DMS79 (cell line): ENCODE measurements around the gene AOAH.

Source experiments
- DNase-seq: peaks from one replicate; lab custom pipeline; 2025; lab: John Stamatoyannopoulos, UW

Gene AOAH

DNA sequence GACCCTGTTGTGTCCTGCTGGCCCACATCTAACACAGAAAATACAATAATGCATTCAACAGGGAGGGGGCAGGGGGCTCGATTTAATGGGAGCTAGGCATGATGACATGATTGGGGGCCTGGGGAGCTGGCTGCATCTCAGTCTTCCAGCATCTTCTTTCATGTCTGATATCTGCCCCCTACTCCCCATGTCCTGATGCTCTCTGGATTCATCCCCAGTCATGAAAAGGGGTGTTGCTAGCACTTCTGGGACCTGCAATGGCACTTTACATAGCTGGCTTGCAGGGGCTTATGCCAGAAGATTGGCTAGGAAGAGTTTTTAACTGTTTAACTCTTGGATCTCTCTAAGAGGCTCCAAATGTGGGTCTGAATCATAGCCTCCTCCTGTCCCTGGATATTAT is 94.9 kb downstream of the AOAH start:
- no peak for DNase-seq

DNA sequence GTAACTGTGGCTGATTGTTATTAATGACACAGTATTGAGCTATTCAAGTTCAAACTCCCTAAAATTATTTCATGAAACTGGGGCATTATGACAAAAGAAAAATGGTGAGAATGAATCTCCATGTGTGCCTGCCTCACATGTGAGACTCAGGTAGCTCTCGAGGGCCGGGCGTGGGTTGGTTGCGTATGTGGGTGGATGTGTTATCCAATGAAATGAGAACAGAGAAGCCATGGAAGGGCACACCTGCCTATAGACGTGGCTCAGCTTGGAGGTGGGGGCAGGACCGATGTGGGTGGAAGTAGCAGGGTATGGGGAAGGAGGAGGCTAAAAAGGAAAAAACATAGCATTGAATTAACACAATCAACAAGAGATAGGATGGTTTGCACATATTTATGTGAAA is 96.5 kb downstream of the AOAH start:
- DNase-seq = no peak

DNA sequence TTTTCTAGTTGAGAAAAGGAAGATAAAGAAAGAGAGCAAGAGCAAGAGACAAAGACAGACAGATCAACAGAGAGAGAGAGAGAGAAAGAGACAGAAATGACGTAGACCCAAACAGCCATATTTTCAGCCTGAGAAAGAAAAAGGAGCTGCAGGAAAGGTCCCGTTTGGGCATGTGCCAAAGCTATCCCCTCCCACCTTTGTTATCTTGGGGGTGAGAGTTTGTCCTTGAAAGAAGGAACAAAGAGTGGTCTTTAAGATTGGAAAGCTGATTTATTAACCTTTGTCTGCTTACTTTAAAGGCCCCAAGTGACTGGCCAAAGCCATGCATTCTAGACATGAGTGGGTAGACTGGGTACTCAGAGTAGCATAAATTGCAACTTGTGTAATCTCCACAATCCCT is 98.2 kb downstream of the AOAH start:
- no peak for DNase-seq

DNA sequence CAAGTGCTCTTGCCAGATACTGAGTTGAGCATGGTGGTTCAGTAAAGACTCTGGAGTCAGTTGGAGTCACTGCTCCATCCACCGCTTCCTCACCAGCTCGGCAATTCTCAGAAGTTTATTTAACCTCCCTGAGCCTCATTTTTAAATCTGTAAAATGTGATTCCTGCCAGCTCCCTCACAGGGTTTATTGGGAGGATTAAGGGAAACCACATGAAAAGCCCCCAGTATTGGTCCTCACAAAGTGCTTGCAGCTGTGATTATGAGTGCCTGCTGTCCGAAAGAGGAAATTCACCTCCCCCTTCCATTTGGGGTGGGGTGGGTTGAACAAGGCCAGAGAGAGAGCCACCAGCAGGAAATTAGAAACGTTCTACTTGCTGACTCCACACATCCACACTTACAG is 99.0 kb downstream of the AOAH start:
- DNase-seq = no peak

DNA sequence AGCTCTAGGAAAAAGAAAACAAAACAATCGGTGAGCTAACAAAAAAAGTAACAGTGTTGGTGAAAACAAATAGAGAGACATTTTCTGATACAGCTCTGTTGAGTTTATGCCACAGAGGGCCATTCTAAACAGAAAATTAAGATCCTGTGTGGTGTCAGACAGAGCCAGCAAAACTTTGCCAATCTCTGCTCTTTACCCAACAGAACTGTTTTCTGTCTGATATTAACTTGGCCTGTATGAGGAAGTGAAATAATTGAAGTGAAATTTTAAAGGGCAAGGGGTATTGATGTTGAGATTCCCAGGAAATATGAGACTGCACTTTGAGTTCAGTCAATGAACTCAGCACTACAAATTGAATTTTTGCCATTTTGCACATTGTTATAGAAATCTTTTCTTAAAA is 101.0 kb downstream of the AOAH start:
- no peak for DNase-seq

DNA sequence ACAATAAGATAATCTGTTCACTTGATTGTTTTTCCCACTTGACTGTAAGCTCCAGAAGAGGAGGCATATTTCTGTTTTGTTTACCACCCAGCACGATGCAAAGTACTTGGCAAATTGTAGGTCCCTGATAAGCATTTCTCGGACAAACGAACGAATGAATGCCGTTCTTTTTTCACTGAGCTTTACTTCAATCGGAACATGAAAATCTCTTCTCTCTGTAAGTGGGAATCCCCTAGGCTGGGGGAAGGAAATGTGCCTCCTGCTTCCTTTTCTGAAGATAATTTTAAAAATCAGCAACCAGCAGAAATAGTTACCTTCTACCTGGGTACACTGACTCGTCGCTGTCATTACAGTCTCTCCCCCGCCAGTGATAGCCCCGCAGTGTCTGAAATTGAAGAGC is 102.9 kb downstream of the AOAH start:
- DNase-seq = no peak

DNA sequence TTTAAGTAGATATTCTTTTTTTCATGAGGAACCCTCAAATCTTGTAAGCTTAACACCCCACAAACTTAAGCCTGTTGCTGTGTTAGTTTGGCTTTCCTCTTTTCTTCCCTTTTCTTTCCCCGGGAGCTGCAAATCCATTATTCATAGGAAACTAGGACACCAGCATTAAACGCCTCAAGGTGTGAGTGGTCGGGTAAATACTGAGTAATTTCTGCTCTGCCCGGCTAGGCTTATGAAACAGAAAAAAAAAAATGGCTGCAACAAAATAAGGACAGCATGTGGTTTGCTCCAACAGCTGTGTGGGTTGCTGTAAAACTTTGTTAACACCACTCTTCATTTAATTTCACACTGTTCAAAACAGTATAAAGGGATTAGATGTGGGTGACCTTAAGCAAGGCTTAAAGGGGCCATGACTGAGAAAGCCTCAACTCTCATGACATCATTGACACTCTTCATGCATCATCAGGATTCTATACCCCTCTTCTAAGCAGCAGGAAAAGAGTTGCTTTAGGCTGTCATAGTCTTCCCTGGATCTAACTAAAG is 104.1 kb downstream of the AOAH start:
- no peak for DNase-seq

DNA sequence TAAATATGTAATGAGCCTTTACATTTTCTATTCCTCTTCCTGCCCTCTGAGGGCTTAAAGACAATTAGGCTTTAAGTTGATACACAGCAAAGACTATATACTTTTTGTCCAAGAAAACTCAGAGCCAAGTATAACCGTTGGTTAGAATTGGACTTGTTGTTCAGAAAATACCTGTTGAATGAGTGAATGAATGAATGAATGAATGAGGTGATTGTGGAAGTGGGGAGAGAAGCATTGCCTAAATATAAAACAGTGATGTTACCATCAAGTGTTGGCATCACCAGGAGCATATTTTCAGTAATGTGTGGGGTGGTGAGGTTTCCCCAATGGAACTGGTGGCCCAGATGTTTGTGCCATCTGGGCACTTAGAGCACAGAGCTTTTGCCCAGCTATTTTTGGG is 106.9 kb downstream of the AOAH start:
- no peak for DNase-seq

DNA sequence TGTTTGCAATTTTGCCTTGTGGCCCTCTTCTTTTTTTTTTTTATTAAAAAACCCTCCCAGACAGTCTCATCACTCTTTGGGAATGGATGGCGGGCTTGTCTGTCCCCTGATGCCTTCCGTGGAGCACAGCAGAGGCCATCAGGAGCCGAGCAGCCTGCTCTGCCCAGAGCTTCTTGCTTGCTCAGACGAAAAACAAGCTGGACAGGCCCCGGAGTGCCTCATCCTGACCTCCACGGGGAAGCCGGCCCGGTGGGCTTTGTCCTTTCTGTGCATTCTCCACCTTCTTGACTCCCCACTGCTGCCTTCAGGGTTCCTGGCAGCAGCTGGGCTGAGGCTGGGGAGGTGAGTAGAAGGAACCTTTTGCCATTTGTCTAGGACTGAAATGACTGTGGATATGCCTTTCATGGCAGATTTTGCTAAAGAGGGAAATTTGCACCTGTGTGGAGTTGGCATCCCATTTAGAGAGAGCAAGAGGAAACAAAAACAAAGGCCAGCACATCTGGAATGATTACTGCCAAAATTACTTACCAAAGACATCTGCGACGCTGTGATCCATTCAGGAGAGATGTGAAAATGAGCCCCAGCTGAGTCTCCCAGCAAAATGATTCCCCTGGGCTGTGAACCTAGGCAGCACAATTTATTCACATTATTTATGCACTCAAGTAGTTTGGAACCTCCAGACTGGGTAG is 108.3 kb downstream of the AOAH start:
- no peak for DNase-seq

DNA sequence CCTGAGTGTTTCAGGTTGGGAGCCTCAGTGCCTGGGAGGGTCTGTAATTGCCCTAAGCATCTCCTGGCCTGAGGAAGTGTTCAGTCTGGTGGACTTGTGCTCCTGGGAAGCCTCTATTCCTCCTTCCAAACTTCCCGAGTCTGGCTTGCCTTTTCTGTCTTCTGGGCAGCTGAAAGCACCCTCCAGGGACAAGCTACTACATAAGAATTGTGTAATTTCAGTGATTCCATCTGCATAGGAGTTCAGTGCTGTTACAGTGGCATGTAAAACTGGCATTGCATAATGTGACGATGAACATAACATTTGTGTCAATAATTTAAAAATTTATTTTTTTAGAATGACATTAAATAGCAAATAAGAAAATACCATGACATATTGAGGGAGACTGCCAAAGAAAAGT is 109.3 kb downstream of the AOAH start:
- no peak for DNase-seq

DNA sequence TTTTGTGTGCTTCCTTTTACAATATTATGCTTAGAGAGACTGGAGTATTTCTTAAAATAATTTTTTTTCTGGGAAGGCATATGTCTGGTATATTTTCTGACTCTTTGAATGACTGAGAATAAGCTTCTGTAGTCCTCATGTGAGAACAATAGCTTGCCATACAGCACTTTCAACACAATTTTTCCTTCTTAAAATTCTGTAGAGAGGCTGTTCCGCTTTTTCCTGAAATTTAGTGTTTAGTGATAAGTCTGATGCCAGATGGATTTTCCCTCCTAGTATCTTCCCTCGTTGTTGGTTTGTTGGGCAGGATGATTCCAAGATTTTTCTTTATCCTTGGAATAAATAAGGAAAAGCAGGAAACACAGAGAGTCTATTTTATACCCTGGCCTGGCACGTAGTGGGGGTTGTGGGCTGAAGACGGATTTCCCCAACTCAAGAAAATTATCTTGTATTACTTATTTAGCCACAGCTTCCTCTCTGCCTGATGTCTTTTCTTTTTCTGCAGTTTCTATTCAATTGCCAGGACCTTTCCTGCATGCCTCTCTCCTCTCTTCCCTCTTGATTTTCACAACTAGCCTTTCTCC is 111.2 kb downstream of the AOAH start:
- no peak for DNase-seq

DNA sequence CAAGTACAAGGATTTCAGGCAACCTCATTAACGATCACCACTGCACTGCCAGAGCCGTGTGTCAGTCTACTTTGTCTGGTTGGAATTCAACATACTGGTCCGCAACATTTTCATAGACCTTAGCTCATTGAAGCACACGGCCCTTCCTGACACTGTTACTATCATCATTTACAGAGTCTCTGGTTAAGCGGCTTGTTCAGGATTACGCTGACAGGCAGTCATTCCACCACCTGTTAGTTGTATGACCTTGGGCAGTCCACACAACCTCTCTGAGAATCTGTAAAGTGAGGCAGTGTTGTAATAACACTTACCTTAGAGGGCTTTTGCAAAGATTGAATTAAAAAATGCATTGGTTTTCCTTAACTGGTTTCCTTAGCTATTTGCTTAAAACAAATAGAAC is 112.6 kb downstream of the AOAH start:
- DNase-seq = no peak

DNA sequence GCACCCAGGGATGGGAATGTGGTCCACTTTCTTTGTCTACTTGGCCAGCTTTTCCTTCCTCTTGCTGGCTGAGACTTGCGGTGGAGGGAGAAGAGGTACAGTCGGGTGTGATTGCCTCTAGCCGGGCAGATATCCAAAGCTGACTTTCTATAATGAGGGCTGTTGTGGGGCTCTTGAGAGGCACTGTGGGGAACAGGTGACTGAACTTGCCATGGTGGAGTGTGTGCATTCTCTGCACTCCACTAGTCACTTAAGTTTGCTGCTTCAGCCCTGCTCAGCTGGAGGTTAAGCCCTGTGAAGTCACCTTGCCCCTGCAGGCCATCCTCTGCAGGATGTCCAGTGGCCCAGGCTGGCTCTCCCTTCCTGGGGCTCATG is 116.6 kb downstream of the AOAH start:
- peak; percentile 95 for DNase-seq

DNA sequence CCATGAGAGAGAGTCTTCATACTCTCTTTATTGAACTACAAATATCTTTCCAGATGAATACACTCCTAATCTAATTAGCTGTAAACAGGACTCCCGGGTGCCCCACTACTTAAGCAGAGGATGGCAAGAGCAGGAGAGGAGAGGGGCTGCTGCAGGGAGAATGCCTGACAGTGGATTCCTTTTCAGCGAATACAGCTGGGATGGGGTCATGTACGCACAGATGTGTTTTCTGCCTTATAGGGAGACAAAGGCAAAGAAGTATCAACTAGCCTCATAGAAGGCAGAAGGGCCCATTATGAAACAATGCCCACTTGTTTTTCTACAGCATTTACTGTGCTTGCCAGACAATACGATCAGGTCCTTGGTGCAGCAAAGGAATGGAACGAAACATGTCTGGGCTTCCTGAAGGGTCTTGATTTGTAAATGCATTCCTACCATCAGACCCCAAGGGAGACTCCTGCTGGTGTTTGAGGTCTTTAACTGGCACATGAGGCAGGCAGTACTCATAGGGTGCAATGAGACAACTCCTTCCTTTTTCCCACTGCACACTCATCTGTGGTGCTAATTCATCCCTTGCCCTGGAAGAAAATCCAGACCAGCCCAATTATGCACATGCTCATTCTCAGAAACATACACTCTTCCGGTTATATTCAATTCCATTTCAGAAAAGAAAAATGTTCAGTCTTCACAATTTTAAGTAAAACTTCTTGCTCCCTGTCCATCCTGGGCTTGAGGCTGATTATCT is 117.1 kb downstream of the AOAH start:
- DNase-seq = peak; percentile 71

DNA sequence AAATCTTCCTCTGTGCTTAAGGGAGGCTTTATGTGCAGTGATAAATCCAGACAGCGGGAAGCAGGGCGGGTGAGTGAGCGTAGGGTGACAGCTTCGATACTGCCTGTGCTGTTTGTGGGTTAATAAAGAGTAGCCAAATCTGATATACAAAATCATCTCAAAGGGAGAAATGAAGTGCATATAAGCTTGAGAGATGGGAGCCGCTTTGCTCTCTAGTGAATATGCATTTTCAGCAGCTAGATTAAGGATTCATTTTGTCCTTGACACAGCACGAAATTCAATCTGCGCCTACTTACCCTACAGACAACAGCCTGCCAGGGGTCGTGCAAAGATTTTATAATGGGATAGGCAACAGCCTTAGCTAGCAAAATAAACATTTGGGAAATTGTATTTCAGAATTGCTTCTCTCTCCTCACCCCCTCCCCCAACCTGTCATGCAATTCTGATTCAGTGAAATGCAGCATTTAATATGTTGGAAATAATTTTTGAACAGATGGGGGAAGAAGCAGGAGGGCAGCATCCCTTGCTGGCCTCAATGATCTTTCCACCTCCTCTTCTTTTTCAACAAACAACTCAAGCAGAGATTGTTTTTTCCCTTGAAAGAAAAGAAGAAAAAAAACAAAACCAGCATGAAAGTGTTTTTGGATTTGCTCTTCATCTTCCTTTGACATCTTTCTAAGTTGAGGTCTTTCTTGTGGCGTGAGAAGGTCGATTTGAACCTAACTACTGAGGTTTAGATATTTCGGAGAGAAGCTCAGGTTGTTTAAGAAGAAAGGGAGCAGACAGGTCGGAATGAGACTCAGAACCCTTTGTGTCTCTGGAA is 117.9 kb downstream of the AOAH start:
- no peak for DNase-seq

DNA sequence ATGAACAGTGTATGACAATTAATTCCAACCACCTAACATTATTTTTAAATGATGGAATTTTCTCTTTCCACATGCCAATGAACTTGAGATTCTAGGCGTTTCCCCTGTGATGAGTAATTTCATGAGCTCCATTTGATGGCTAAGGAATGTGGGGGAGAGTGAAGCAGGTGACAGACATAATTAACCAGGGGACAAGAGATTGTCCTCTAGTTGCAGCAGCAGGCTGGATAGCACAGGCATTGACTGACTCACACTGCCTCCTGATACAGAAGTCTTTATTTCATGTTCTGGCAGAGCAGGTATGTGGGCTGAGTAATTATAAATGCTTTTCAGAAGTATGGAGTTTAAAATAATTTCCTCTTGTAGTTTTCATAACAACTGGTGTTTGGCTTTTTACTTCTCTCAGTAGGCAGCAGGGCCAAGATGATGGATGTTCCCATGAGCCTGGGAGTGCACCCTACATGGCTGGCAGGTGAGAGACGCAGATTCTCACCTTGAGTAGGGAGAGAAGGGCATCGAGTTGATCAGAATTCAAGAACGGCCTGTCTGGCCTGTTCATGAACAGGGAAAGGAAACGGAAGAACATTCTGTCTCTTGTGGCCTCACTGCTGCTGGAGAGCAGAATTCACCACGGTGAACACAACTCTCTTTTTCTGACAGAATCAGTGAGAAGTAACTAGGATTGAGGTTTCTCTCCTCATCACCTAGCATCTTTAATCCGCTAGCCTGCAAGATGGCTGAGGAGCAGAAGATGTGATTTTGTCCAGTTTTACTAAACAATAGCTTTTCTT is 118.8 kb downstream of the AOAH start:
- no peak for DNase-seq

DNA sequence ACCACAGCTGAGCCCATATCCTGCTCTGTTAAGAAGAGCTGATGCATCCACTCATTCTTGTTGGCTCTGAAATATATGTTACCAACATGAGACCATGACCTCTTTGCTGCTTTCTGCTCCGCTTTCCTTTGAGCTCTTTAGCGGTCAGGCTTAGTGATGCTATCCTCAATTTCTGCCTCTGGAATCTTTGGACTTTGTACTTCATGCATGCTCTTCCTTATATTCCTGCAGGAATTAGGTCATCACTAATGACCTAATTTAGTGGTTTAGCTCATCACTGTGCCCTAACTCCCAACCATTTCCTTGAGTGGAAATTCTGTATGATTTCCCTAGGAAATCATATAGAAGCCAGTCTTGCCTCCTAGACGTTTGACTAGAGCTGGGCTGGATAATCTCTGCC is 119.5 kb downstream of the AOAH start:
- no peak for DNase-seq

DNA sequence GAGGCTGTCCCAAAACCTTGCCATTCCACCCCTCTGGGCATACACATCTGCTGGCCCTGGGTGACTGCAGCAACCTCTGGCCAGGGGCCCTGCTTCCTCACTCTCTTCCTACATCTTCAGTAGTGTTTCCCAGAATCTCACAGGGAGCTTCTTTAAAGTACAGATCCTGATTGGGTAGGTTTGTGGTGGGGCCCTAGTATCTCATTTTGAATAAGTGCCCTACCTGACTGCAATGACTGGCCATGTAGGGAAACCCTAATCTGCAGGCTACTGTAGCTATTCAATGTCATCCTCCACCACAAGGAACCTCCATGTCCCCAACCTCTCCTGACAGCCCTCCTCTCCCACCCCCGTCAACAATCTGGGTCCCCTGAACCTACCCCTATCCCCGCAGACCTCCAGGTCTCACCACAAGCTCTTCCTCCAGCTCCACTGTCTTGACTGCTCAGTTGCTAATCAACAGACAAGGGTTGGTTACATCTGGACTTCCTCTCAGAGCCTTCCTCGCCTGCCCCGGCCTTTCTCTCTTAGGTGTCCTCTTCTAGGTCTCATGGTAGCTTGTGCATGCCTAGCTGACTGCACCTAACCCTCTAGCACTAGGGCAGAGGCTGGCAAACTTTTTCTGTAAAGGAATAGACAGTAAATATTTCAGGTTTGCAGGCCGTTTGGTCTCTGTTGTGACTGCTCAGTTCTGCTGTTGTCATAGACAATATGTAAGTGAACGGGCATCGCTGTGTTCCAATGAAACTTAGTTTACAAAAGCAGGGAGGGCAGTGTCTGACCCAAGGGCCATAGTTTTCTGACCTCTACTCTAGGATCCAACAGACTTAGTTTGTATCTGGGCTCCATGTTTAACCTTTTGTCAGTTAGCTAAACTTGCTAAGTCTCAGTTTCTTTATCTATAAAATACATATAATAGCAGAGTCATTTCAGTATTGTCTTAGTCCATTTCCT is 121.1 kb downstream of the AOAH start:
- no peak for DNase-seq

DNA sequence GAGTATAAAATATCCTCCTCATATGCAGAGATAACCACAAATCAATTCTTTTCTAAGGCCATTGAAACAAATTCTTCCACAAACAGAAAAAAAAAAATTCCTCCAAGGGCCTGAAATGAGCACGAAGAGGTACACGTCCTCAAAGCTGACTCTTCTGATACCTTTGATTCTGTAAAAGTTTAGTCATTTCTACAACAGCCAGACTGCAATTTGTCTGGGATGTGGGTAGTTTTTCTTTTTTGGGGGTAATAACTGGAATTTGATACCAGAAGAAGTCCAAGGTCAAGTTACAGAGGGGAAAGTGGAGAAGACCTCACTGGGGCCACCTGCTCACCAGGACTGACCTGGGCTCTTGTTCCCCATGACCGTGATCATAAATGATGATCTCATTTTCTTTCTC is 121.8 kb downstream of the AOAH start:
- DNase-seq = no peak

DNA sequence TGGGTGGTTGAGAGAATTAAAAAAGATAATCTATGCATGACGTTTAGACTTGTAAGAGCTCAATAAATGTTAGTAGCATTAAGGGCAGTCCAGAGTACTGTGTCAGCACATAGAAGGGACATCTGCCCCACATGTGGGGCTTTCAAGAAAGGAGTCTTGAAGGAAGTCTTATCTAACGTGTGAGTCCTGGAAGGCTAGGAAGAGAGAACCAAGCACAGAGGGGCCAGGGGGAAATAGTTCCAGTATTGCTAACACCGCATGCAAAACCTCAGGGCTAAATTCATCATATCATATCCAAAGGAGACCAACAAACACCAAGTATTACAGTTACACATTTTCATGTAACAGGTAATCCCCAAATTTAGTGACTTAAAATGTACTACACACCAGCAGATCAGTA is 122.7 kb downstream of the AOAH start:
- DNase-seq = no peak
